Keratinocyte (primary cell): ENCODE results near the gene TSFM.

ENCODE experiments used
- EZH2 ChIP-seq: IDR thresholded peaks from one replicate; pipeline ENCODE4 v1.6.1; 2012; ENCODE audit warnings: inconsistent platforms, mild to moderate bottlenecking, low read length, moderate library complexity
- TF ChIP-seq, protein P1 (sequence below), 3 experiments: IDR thresholded peaks in 1 of 3; conservative IDR thresholded peaks in 1 of 3; optimal IDR thresholded peaks in 1 of 3; 2 replicates in 2 of 3; 3 replicates in 1 of 3; pipeline versions ENCODE3 to v1.5.1; 2011; ENCODE audit warnings: low read length in 3 of 3, mild to moderate bottlenecking in 3 of 3, moderate library complexity in 2 of 3, control low read depth in 1 of 3, inconsistent platforms in 1 of 3; ENCODE audit not compliant: insufficient read depth in 2 of 3; ENCODE audit errors: extremely low read depth in 1 of 3

DNA sequence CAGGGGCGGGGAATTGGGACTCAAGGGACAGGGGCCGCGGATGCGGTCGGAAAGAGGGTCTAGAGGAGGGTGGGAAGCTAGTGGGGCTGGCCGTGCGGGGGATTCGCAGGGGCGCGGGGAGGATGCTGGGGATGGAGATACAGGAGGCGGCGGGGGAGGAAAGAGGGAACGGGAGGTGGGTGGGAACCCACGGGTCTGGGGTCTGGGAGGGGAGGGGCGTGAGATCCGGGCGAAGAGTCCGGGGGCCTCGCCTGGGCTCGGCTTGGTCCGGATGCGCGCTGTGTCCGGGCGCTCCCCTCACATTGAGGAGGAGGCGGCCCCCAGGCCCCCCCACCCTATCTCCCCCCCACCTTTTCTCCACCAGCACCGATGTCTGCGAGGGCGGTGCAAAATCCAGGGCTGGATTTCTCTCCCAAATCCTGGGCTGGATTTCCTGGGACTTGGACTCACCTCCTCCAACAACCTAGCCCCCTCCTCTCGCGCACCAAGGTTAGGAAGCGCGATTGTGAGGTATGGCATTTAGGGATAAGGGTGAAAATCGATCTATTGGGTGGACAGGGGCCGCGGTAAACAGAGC, 43.8 kb upstream of the TSFM start, which contains the start of gene AGAP2:
- TF ChIP-seq, protein P1, sequence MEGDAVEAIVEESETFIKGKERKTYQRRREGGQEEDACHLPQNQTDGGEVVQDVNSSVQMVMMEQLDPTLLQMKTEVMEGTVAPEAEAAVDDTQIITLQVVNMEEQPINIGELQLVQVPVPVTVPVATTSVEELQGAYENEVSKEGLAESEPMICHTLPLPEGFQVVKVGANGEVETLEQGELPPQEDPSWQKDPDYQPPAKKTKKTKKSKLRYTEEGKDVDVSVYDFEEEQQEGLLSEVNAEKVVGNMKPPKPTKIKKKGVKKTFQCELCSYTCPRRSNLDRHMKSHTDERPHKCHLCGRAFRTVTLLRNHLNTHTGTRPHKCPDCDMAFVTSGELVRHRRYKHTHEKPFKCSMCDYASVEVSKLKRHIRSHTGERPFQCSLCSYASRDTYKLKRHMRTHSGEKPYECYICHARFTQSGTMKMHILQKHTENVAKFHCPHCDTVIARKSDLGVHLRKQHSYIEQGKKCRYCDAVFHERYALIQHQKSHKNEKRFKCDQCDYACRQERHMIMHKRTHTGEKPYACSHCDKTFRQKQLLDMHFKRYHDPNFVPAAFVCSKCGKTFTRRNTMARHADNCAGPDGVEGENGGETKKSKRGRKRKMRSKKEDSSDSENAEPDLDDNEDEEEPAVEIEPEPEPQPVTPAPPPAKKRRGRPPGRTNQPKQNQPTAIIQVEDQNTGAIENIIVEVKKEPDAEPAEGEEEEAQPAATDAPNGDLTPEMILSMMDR (optimal IDR thresholded peaks at IDR 0.05 in 1 of 3, IDR thresholded peaks at IDR 0.05 in 1 of 3, conservative IDR thresholded peaks at IDR 0.05 in 1 of 3; ENCODE audit: extremely low read depth in 1 of 3, insufficient read depth in 2 of 3, low read length in 3 of 3), result no peak
- TF ChIP-seq EZH2, result peak; percentile 92
